Measurements from ENCODE around the gene C1orf122.

Gene C1orf122

GRCh38 chr1:37845049-37845646 is 37.6 kb downstream of the C1orf122 start:
- no peak overlapping the region for H3K27ac ChIP-seq

GRCh38 chr1:37845786-37846185 is 38.2 kb downstream of the C1orf122 start:
- H3K4me3 ChIP-seq: no peak overlapping the region
- TF ChIP-seq CTCF (IDR thresholded peaks at IDR 0.05): no peak
- DNase-seq (ENCODE audit: low spot score): no peak
- no peak overlapping the region for H3K27ac ChIP-seq

More at GRCh38 chr1:37845049-37845646, 37.6 kb downstream of the C1orf122 start:
- no peak for DNase-seq (ENCODE audit: low spot score)
- TF ChIP-seq CTCF (IDR thresholded peaks at IDR 0.05): no peak
- H3K4me3 ChIP-seq: no peak overlapping the region

- Histone ChIP-seq H3K4me3 (no peak overlapping the region), H3K27ac (no peak overlapping the region)
- no peak for DNase-seq (ENCODE audit: low spot score)
- no peak for TF ChIP-seq CTCF (IDR thresholded peaks at IDR 0.05)
These were observed 39.2 kb downstream of the C1orf122 start for GRCh38 chr1:37846647-37847339.

- H3K27ac ChIP-seq: no peak overlapping the region
- no peak for TF ChIP-seq CTCF (IDR thresholded peaks at IDR 0.05)
These were observed 41.9 kb downstream of the C1orf122 start for GRCh38 chr1:37849480-37849879.

GRCh38 chr1:37850352-37850955 is 42.9 kb downstream of the C1orf122 start:
- TF ChIP-seq CTCF (IDR thresholded peaks at IDR 0.05): no peak
- H3K27ac ChIP-seq: no peak overlapping the region

More at GRCh38 chr1:37849480-37849879, 41.9 kb downstream of the C1orf122 start:
- no peak for DNase-seq (ENCODE audit: low spot score)
- no peak overlapping the region for H3K4me3 ChIP-seq

GRCh38 chr1:37851262-37851661 is 43.7 kb downstream of the C1orf122 start:
- no peak for TF ChIP-seq CTCF (IDR thresholded peaks at IDR 0.05)
- Histone ChIP-seq H3K27ac (peak overlapping the region in 1 of 2 donors; percentile 52), H3K4me3 (no peak overlapping the region)
- DNase-seq (ENCODE audit: low spot score): no peak

More at GRCh38 chr1:37850352-37850955, 42.9 kb downstream of the C1orf122 start:
- no peak overlapping the region for H3K4me3 ChIP-seq
- DNase-seq (ENCODE audit: low spot score): no peak

Data from coronary artery (tissue), 2 donors.